Progenitor cell of endocrine pancreas (in vitro differentiated cells): ENCODE data around the gene DHX30. TPM values are rescaled to one million over a fixed set of nuclear protein-coding genes. Genes with fewer than 3 reads are reported as not detected.
"Not testable (repeated sequence)": the region's sequence is repeated elsewhere in the genome, so short reads cannot be mapped to it uniquely, and the experiment has no call there.

ENCODE experiments used
- DNase-seq: peaks from one replicate; pipeline ENCODE4 v3.0.0; 2021; ENCODE audit warnings: low spot score; ENCODE audit not compliant: unreplicated experiment
- H3K27ac Mint-ChIP-seq: 2 replicates; pipeline ENCODE4 v1.8.0; 2021; ENCODE audit warnings: mild to moderate bottlenecking, moderate library complexity, mixed read lengths
- H3K27me3 Mint-ChIP-seq: 2 replicates; pipeline ENCODE4 v1.8.0; 2021; ENCODE audit warnings: mixed read lengths
- H3K36me3 Mint-ChIP-seq: 2 replicates; pipeline ENCODE4 v1.8.0; 2022; ENCODE audit warnings: mixed read lengths; ENCODE audit not compliant: insufficient read depth
- H3K4me1 Mint-ChIP-seq: 2 replicates; pipeline ENCODE4 v1.8.0; 2021; ENCODE audit warnings: low read depth, mixed read lengths
- H3K4me3 Mint-ChIP-seq: 2 replicates; pipeline ENCODE4 v1.8.0; 2021; ENCODE audit warnings: low read depth, mild to moderate bottlenecking, moderate library complexity, mixed read lengths
- H3K9me3 Mint-ChIP-seq: 2 replicates; pipeline ENCODE4 v1.8.0; 2021; ENCODE audit warnings: low read depth, mixed read lengths
- total RNA-seq: library from RNA; stranded (reverse); gene quantifications from 2 replicates; pipeline ENCODE4 v1.2.1, GENCODE V29; 2021
- TF ChIP-seq, protein P1 (sequence below): fragments of 200-600 bp; sonication (generic); IDR thresholded peaks from one replicate; pipeline ENCODE4 v1.5.0; 2021; ENCODE audit warnings: antibody characterized with exemption, mild to moderate bottlenecking; ENCODE audit not compliant: unreplicated experiment

Gene DHX30
- total RNA-seq, 1 donor from 2014 or later, result 130 TPM

DNA sequence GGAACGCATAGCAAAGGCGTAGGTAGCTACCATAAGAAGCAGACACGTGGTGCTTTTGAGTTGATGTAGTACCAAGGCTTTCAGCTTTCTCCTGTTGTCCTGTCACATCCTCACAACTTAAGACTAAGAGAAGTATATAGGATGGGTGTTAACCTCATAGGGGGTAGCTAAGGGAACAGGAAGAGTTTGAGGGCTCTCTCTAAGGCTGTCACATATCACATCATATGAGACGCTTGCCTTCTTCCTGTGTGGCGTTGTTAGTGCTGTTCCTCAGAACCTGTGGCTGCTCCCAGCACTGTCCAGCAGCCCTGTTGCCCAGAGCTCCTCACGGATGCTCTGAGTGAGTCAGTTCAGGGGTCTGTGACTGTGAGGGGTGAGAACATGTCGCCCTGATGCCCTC lies 14.7 kb downstream of the DHX30 start:
- Mint-ChIP-seq H3K27ac (no peak overlapping the region), H3K27me3 (no peaks in the 10 kb centered on the region), H3K36me3 (peaks cover 11% of the 10 kb centered on the region), H3K9me3 (no peaks in the 10 kb centered on the region), H3K4me1 (no peaks in the 10 kb centered on the region), H3K4me3 (no peak overlapping the region)
- TF ChIP-seq, protein P1, sequence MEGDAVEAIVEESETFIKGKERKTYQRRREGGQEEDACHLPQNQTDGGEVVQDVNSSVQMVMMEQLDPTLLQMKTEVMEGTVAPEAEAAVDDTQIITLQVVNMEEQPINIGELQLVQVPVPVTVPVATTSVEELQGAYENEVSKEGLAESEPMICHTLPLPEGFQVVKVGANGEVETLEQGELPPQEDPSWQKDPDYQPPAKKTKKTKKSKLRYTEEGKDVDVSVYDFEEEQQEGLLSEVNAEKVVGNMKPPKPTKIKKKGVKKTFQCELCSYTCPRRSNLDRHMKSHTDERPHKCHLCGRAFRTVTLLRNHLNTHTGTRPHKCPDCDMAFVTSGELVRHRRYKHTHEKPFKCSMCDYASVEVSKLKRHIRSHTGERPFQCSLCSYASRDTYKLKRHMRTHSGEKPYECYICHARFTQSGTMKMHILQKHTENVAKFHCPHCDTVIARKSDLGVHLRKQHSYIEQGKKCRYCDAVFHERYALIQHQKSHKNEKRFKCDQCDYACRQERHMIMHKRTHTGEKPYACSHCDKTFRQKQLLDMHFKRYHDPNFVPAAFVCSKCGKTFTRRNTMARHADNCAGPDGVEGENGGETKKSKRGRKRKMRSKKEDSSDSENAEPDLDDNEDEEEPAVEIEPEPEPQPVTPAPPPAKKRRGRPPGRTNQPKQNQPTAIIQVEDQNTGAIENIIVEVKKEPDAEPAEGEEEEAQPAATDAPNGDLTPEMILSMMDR, result no peak
- DNase-seq, result no peak

DNA sequence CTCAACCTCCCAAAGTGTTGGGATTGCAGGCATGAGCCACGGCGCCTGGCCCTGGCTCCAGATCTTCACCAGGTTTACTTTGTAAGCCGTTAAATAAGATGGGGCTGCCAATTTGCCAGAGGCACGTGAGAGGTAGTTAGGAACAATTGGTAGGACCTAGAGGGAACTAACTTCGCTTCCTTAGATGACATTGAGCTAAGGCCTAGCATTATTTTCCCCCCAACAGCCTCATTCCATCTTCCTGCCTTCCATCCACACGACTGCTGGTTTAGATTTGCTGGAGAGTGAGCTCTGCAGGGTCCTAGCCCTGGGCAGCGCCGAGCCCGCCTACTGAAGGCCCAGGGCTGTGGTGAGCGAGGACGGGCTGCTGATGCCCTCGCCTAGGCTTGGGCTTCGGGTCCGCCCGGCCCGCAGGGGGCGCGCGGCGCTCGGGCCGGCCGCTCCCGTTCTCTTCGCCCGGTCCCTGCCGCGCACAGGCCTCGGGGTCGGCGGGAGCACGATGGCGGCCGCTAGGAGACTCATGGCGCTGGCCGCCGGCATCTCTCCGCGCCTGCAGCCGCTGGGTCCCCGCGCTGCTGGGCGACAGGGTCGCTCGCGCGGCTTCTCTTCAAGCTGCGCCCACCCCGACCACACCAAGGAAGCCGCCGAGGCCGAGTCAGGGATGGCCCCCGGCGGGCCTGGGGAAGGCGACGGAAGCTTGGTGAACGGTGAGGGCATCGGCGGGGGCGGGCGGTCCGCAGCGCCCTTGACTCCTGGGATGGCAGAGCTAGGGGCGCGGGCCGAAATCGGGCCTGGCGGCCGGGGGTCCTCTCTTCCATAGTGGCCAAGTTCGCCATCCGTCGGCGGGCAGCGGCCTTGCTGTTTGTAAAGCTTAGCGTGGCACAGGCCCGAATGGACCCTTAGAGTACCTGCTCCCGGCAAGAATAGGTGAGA lies 21.9 kb downstream of the DHX30 start:
- Mint-ChIP-seq H3K36me3 (peaks cover 17% of the 10 kb centered on the region), H3K9me3 (no peaks in the 10 kb centered on the region), H3K27ac (peak overlapping the region; percentile 93), H3K4me3 (peak overlapping the region; percentile 89), H3K27me3 (no peaks in the 10 kb centered on the region), H3K4me1 (peaks cover 16% of the 10 kb centered on the region)
- peak; percentile 72 for DNase-seq
- TF ChIP-seq, protein P1, result peak; percentile 94

DNA sequence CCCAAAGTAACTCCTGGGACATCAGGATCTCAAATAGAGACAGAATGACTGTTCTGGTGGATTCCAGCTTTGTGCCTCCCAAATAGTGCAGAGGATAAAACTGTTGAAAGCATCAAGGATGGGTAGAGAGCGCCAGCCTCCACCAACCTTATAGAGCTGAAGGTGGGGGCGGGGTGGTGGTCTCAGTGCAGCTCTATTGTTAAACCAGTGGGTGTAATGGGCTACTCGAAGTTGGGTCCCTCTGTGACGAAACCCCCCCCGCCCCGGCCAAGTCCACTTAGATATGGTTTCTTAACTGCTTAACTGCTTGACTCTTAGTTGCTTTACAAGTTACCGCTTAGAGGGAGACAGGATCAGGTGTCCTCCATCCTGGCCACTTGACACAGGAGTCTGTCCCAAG lies 22.7 kb downstream of the DHX30 start:
- H3K36me3 Mint-ChIP-seq, result peaks cover 17% of the 10 kb centered on the region
- peaks cover 16% of the 10 kb centered on the region for H3K4me1 Mint-ChIP-seq
- no peaks in the 10 kb centered on the region for H3K27me3 Mint-ChIP-seq
- H3K9me3 Mint-ChIP-seq, result no peaks in the 10 kb centered on the region
- no peak for DNase-seq
- TF ChIP-seq, protein P1, result no peak
- peak overlapping the region; percentile 89 for H3K4me3 Mint-ChIP-seq
- peak overlapping the region; percentile 93 for H3K27ac Mint-ChIP-seq

DNA sequence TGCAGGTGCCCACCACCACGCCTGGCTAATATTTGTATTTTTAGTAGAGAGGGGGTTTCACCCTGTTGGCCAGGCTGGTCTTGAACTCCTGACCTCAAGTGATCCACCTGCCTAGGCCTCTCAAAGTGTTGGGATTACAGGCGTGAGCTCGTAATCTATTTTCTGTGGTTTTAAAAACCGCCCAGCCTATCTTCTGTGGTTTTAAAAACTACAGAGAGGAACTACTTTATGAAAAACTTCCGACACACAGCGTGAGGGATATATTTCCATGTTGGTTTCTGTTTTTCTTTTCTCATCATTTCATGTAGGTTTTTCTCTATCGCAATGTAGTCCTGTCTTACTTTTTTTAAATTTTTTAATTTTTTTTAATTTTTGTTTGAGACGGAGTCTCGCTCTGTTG lies 26.5 kb downstream of the DHX30 start:
- not testable (repeated sequence) for H3K27ac Mint-ChIP-seq, H3K27me3 Mint-ChIP-seq, DNase-seq, H3K9me3 Mint-ChIP-seq, H3K4me3 Mint-ChIP-seq
- peaks cover 16% of the 10 kb centered on the region for H3K4me1 Mint-ChIP-seq
- H3K36me3 Mint-ChIP-seq, result peaks cover 26% of the 10 kb centered on the region

DNA sequence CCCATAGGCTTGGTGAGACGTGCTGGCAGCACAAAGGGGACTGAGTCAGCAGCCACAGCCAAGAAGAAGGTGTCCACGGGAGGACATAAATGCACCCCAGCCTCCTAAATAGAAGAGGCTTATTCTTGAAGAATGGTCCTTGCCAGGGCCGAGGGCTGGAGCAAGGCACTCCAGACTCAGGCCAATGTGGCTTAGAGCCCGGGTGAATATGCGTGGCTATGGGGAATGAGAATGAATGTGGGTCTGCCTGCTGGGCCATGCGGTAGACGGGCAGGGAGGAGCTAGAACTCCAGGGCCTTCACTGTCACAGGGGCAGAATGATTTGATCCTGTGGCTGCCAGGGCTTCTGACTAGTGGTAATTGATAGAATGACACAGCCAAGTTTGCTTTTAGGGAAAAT lies 34.0 kb downstream of the DHX30 start:
- no peaks in the 10 kb centered on the region for H3K9me3 Mint-ChIP-seq

More for the DNA sequence above, 34.0 kb downstream of the DHX30 start:
- H3K4me1 Mint-ChIP-seq, result peaks cover 9% of the 10 kb centered on the region
- no peak for DNase-seq
- no peaks in the 10 kb centered on the region for H3K27me3 Mint-ChIP-seq
- H3K27ac Mint-ChIP-seq, result peak overlapping the region; percentile 74
- TF ChIP-seq, protein P1, result no peak
- H3K4me3 Mint-ChIP-seq, result no peak overlapping the region
- peaks cover 28% of the 10 kb centered on the region for H3K36me3 Mint-ChIP-seq
